GM21447 (cell line): Measurements from ENCODE around the gene KIF3B.
"Not testable (repeated sequence)": the region's sequence is repeated elsewhere in the genome, so short reads cannot be mapped to it uniquely, and the experiment has no call there.

Experiments used
- ATAC-seq: cut with Tn5 transposase; IDR thresholded peaks from one replicate; pipeline ENCODE4 v1.9.1; 2021; ENCODE audit not compliant: unreplicated experiment

Gene KIF3B

GRCh38 chr20:32355417-32355841, 78.0 kb downstream of the KIF3B start:
- ATAC-seq, result peak; percentile 36

- ATAC-seq, result not testable (repeated sequence)
These were observed 78.6 kb downstream of the KIF3B start for GRCh38 chr20:32355907-32356621.

DNA sequence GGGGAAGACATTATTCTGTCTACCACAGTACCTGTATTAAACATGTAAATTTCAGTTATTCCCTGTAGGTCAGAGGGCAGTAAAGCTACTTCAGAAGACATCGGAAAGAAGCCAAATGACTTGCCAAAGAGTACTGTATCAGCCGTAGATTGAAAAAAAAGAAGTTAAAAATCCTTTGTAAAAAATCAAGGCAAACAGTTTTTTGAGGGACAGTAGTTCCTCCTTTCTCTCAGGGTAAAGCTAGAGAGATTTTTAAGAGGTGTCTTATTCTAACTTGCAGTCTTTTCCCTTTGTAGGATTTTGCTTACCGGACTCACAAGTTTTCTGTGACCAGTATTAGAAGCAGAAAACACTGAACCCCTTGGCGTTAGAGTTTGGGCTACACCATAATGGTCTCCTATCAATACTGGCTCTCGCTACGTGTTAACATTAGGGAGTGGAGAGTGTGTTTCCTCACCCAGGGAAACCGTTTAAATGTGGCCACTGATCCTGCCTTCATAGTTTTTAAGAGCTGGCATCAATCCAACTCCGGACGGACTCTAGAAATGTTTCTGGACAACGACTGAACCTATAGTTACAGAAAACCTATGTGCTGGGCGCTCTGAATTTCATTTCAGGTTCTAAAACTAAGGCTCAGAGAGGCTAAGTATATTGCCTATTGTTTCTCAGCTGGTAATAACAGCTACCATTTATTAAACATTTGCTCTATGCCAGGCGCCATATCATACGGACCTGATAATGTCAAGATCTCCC, 79.3 kb downstream of the KIF3B start:
- ATAC-seq, result no peak

DNA sequence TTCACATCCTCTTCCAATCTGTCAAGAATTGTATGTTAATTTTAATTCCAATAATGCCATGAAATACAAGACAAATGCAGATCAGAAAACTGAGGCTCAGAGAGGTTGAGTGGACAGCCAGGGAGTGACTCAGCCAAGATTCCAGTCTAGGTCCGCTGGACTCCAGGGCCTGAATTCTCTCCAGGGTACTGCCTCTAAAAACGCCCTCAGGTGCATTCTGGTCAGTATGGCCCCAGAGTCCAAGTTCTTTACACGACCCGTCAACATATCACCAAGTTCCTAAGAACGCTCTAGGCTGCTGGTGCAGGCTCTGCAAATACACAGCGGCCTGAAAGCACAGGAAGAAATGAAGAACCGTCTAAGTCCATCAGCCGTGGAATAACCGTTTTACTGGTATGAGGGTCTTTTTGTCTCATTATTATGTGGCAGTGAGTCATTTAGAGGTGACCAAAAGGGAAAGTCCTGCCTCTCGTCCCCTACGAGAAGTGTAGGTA, 80.0 kb downstream of the KIF3B start:
- ATAC-seq, result no peak

GRCh38 chr20:32357869-32358631, 80.6 kb downstream of the KIF3B start, which contains the start of gene ASXL1:
ASXL1 (plus strand) TSS chr20:32358331; CDS start chr20:32358776, 445 bp downstream.
- ATAC-seq, result peak; percentile 64

GRCh38 chr20:32358632-32358882, 81.1 kb downstream of the KIF3B start:
- ATAC-seq, result no peak

DNA sequence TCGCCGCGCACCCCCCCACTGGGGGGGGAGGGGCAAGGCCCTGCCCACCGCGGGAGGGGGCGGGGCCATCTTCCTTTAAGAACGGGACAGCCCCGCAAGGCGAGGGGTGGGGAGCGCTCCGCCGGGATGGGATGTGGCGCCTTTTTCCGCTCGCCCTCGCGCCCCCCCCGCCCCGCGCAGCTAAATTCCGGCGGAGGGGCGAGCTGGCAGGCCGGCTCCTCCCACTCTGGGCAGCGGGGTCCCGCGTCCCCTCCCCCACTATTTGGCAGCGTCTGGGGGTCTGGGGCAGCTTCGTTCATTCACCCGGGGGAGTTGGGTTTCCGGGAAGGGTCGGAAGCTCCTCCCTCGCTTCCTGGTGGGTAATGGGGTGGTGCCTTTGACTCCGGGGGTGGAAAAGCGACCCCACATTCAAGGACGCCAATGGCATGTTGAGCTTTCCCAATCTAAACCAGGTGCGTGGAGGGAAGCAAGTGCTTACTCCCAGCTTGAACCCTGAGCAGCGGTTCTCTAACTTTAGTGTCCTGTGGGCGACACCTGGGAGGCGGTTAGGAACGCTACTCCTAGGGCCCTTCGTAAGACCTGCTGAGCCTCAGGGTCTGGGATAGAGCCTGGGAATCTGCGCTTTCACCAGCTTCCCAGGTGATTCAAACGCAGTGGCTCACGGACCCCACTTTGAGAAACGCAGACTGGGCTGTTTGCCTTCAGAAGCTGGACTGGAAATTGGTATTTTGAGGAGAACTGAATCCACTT, 81.6 kb downstream of the KIF3B start:
- ATAC-seq, result peak; percentile 18

DNA sequence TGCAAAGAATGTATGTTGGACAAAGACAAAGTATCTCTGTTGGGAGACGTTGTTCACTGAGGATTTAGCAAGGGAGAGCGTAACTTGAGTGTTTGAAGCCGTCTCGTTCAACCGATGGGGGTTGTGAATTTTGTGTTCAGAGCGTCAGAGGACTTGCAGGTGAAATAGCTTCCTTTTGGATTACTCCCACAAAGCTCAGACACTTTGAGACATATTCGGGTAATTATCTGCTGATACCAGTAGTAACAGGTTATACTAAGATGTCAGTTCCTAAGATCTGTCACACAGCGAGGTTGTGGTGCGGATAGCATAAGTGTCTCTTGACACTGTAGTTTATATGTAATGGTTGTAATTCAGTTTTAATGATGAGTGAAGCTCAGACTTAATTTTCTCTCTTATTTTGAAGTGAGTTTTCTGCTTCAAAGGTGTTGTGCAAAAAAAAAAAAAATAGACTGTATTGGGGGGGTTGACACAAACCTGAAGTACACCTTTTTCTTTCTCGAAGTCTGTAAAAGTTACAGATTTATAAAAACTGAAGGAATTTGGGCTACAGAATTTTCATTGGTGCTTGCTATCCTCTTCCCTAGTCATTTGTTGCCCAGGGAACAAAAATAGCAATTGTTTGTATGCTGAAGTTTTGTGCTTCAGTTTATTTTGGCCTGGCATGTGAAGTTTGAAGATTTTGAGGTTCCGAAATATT, 82.3 kb downstream of the KIF3B start:
- no peak for ATAC-seq

GRCh38 chr20:32360333-32360634, 82.8 kb downstream of the KIF3B start:
- no peak for ATAC-seq

DNA sequence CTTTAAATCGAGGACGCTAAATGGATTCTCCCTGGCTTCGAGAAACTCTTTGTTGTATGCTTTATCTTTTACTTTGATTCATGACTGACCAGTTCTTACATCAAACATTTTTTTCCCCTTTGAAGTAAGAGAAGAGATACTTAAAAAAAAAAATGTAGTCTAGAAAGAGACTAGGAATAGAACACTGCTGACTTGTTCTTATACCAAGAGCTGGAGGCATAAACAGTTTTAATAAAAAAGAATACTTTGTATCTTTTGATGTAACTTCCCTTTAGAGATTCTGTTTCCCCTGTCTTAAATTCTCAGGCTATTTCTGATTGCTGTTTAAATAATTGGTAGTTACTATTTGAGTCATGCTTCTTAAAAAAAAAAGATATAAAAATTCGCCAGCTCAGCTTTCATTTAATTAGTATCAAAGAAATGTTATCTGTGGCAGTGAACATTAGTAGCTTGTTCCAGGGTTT, 85.5 kb downstream of the KIF3B start:
- ATAC-seq, result no peak

GRCh38 chr20:32363492-32363891, 86.0 kb downstream of the KIF3B start:
- ATAC-seq, result no peak

GRCh38 chr20:32364554-32365208, 87.2 kb downstream of the KIF3B start:
- ATAC-seq, result no peak

GRCh38 chr20:32365564-32365963, 88.1 kb downstream of the KIF3B start:
- ATAC-seq, result no peak

DNA sequence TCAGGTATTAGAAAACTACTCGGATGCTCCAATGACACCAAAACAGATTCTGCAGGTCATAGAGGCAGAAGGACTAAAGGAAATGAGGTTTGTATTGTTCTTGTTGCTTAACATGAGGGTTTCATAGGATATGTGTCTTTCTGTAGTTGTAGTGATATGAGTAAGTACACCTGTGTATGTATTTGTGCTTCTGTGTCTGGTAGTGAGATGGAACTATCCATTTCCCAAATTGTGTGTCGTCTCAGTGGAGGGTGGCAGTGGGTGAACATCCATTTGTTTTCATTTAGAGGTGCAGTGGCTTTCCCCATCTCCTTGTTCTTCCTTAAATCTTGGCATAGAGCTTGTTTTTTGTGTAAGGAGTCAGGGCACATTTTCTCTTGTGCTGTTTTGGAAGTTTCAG, 88.9 kb downstream of the KIF3B start:
- peak; percentile 51 for ATAC-seq

DNA sequence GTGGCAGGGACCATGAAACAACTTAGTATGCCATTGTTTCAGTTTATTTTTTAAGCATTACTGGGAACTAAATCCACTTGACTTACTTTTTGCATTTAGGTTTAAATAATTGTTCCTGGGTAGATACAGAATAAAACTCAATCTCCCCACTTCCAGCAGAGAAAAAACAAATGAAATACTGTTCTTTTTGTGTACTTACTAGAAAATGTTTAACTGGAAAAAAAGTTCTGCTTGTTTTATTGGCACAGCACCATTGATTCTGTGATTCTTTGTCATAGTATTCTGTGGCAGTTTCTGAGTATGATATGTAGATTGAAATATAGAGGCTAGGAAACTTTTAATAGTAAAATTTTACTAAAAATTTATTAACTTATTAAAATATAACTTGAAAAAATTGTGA, 90.9 kb downstream of the KIF3B start:
- no peak for ATAC-seq

GRCh38 chr20:32368925-32369324, 91.5 kb downstream of the KIF3B start:
- ATAC-seq, result no peak

DNA sequence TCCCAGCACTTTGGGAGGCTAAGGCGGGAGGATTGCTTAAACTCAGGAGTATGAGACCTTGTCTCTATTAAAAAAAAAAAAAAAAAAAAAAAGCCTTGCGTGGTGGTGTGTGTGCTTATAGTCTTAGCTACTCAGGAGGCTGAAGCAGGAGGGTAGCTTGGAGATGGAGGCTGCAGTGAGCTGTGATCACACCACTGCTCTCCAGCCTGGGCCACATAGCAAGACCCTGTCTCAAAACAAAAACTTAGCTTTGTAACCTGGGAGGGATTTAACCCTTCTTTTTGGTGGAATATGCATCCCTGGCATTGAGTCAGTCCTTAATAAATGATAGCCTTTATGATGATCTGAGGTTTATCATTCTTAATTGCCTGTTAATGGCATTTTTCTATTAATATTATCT, 93.4 kb downstream of the KIF3B start:
- ATAC-seq, result no peak

DNA sequence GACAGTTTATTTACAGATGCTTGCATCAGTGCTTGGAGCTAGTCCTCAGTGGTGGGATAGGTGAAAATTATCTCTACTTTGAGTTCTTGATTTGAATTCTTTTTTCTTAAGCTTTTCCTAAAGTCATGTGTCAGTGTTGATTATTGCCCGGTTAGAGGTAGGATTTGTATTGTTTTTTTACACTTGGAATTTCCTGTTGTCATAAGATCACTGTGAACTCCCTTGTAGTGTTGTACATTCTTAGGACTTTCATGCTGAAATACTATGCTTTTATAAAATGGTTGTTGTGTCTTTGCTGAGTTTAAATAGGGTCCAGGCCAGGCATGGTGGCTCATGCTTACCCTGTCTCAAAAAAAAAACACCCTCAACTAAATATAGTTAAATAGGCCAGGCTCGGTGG, 101.0 kb downstream of the KIF3B start:
- ATAC-seq, result no peak

- not testable (repeated sequence) for ATAC-seq
These were observed 102.6 kb downstream of the KIF3B start for GRCh38 chr20:32380037-32380436.

GRCh38 chr20:32380745-32381144, 103.3 kb downstream of the KIF3B start:
- ATAC-seq, result no peak
